Caco-2 (cell line): Measurements from ENCODE around the gene ADM. TPM values are rescaled to one million over a fixed set of nuclear protein-coding genes. Genes with fewer than 3 reads are reported as not detected.

ENCODE experiments used
- BruUV-seq: library from RNA; stranded (reverse); fragments of 400-500 nt; replicated peaks from 2 replicates; lab custom pipeline; 2021; lab: Mats Ljungman, UMichigan
- CTCF ChIA-PET: fragments of 300-600 bp; sonication (Branson Sonifier 250); formaldehyde crosslinking; loops from one replicate; lab custom pipeline; 2022; ENCODE audit warnings: antibody characterized with exemption; lab: Charles Lee
- POLR2A ChIA-PET: fragments of 300-600 bp; sonication (Branson Sonifier 250); formaldehyde crosslinking; loops from one replicate; lab custom pipeline; 2022; ENCODE audit warnings: antibody characterized with exemption; lab: Charles Lee
- DNase-seq, 2 experiments: peaks; one replicate each; pipeline versions ENCODE4 v3.0.0 to v3.0.0-alpha.2; 2020 to 2022
- H3K27me3 ChIP-seq: replicated peaks from 2 replicates; pipeline ENCODE4 v1.6.0; 2011; ENCODE audit warnings: low read length; ENCODE audit not compliant: control insufficient read depth, insufficient read depth
- H3K36me3 ChIP-seq: 2 replicates; pipeline ENCODE4 v1.5.1; 2011; ENCODE audit warnings: low read length; ENCODE audit not compliant: control insufficient read depth, insufficient read depth
- H3K4me1 ChIP-seq: fragments of 250-450 bp; sonication (Bioruptor Pico); 2 replicates; pipeline ENCODE4 v1.5.1; 2020; ENCODE audit warnings: mild to moderate bottlenecking
- H3K4me3 ChIP-seq: 2 replicates; pipeline ENCODE4 v1.5.1; 2011; ENCODE audit warnings: low read depth, mild to moderate bottlenecking, control low read depth, low read length
- H3K9me3 ChIP-seq: fragments of 250-450 bp; sonication (Bioruptor Pico); 2 replicates; pipeline ENCODE4 v1.5.1; 2020; ENCODE audit warnings: mild to moderate bottlenecking, moderate library complexity
- H3K27ac Mint-ChIP-seq: one replicate; pipeline ENCODE4 v1.8.0; 2022; ENCODE audit warnings: mixed read lengths; ENCODE audit not compliant: unreplicated experiment
- H3K27me3 Mint-ChIP-seq: one replicate; pipeline ENCODE4 v1.8.0; 2022; ENCODE audit warnings: mixed read lengths; ENCODE audit not compliant: insufficient read depth, unreplicated experiment
- H3K36me3 Mint-ChIP-seq: one replicate; pipeline ENCODE4 v1.8.0; 2022; ENCODE audit warnings: mild to moderate bottlenecking, mixed read lengths; ENCODE audit not compliant: insufficient read depth, unreplicated experiment
- H3K4me1 Mint-ChIP-seq: one replicate; pipeline ENCODE4 v1.8.0; 2022; ENCODE audit warnings: low read depth, mixed read lengths; ENCODE audit not compliant: unreplicated experiment
- H3K4me3 Mint-ChIP-seq: one replicate; pipeline ENCODE4 v1.8.0; 2022; ENCODE audit warnings: mild to moderate bottlenecking, moderate library complexity, mixed read lengths; ENCODE audit not compliant: unreplicated experiment
- H3K9me3 Mint-ChIP-seq: one replicate; pipeline ENCODE4 v1.8.0; 2022; ENCODE audit warnings: mixed read lengths; ENCODE audit not compliant: unreplicated experiment
- intact Hi-C: fragments of 100-400 bp; cut with micrococcal nuclease; formaldehyde crosslinking; loops from one replicate; pipeline ENCODE4 v1.10.0; 2022; ENCODE audit not compliant: unreplicated experiment
- total RNA-seq: library from RNA; stranded (reverse); gene quantifications from 2 replicates; pipeline ENCODE4 v1.2.3, GENCODE V29; 2022
- TF ChIP-seq, protein P1 (sequence below), 2 experiments: fragments of 200-600 bp in 1 of 2; IDR thresholded peaks; 1 replicate in 1 of 2; 2 replicates in 1 of 2; pipeline versions ENCODE4 v1.5.1 to v1.8.0; 2011 to 2022; ENCODE audit warnings: antibody characterized with exemption in 1 of 2, control low read depth in 1 of 2, inconsistent platforms in 1 of 2, low read depth in 1 of 2, low read length in 1 of 2, mild to moderate bottlenecking in 1 of 2, moderate library complexity in 1 of 2; ENCODE audit not compliant: insufficient read depth in 1 of 2, severe bottlenecking in 1 of 2, unreplicated experiment in 1 of 2

ADM gene
- total RNA-seq, 1 experiment from 2014 or later = 127 TPM

DNA sequence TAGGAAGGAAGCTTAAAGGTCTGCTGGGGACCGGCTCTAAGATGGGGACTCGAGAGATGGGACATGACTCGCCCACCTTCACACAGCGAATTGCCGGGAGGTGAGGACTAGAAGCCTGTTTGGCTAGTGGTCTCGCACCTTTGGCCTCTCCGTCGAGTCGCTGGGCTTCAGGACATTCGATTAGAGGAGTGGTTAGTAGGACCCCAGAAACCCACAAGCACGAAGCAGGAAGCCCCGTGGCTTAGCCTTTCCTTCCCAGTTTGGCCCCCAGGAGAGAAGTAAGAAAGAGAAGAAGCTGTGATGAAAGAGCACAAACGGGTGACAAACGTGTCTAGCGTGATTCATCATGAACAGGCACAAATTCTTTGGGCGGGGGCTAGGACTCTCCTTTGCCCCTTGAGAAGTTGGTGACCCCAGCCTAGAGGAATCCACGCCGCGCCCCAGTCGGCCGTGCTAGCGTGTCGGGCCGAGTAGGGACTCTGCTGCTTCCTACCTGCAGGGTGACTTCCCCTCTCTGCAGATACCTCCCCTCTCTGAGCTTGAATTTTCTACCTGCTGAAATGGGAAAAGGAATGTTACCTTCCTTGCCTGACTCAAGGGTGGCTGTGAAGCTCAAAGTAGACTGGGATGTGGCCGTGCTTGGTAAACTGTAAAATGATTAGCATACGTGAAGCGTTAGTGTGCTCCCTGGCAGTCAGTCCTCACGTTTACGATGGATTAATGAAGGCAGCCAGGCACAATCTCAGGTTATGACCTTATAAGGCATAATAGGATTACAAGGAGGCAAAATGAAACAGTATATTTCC, 1.1 kb upstream of the ADM start:
- Histone ChIP-seq H3K4me3 (peak overlapping the region; percentile 64), H3K4me1 (peaks cover 15% of the 10 kb centered on the region), H3K36me3 (0 out of 2 replicates have a peak, but pooled peaks cover 2% of the 10 kb centered on the region), H3K9me3 (no peaks in the 10 kb centered on the region), H3K27me3 (no peaks in the 10 kb centered on the region)
- peaks cover 65% of the 10 kb centered on the region for H3K36me3 Mint-ChIP-seq
- intact Hi-C loops = loop anchor here (1.0 to 5.0 kb wide), 8 partner anchors 9 to 690 kb away; partner anchors contain the start of genes CTR9 and SBF2
- H3K4me3 Mint-ChIP-seq = peak overlapping the region; percentile 85
- DNase-seq = peak; percentile 82 to 87
- peaks cover 3% of the 10 kb centered on the region for H3K27me3 Mint-ChIP-seq
- H3K27ac Mint-ChIP-seq = peak overlapping the region; percentile 81
- TF ChIP-seq, protein P1, sequence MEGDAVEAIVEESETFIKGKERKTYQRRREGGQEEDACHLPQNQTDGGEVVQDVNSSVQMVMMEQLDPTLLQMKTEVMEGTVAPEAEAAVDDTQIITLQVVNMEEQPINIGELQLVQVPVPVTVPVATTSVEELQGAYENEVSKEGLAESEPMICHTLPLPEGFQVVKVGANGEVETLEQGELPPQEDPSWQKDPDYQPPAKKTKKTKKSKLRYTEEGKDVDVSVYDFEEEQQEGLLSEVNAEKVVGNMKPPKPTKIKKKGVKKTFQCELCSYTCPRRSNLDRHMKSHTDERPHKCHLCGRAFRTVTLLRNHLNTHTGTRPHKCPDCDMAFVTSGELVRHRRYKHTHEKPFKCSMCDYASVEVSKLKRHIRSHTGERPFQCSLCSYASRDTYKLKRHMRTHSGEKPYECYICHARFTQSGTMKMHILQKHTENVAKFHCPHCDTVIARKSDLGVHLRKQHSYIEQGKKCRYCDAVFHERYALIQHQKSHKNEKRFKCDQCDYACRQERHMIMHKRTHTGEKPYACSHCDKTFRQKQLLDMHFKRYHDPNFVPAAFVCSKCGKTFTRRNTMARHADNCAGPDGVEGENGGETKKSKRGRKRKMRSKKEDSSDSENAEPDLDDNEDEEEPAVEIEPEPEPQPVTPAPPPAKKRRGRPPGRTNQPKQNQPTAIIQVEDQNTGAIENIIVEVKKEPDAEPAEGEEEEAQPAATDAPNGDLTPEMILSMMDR (IDR thresholded peaks at IDR 0.05; ENCODE audit: insufficient read depth in 1 of 2, low read depth in 1 of 2, low read length in 1 of 2, severe bottlenecking in 1 of 2, unreplicated experiment in 1 of 2) = no peak
- BruUV-seq = TSS peak; percentile 57
- H3K4me1 Mint-ChIP-seq = peaks cover 22% of the 10 kb centered on the region
- ChIA-PET CTCF (interaction anchor here (0.6 to 4.5 kb wide), 15 partner anchors 11 to 1057 kb away, joined by 3 to 44 read pairs (median 5); no protein-coding TSS in a partner anchor), POLR2A (interaction anchor here (0.6 to 2.9 kb wide), 21 partner anchors 8 to 843 kb away, joined by 3 to 22 read pairs (median 4); partner anchors contain the start of genes CTR9 and ZNF143)
- no peaks in the 10 kb centered on the region for H3K9me3 Mint-ChIP-seq

DNA sequence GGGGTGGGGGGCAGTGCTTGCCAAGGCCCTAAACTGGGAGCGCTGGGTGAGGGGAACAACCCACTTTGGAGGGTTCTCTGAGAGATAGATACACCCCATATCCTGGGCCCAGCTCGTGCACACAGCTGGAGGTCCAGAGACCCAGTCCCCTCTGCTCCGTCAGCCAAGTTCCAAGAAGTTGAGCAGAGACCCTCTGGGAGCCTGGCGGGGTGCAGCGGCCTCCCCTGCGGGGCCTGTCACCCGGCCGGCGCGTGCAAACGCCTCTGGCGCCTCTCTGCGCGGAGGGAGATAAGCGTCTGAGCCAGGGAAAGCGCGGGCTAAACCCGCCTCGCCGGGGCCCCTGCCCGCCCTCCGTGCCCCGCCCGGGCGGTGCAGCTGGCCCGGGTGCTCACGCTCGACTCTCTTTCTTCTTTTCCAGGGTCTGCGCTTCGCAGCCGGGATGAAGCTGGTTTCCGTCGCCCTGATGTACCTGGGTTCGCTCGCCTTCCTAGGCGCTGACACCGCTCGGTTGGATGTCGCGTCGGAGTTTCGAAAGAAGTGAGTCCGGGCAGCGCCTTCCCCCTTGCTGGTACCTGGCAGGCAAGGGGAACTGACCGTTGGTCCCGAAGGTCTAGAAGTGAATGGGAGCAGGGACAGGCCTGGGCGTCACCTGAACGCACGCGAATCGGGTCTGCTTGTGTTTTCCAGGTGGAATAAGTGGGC, 540 bp downstream of the ADM start:
- no peaks in the 10 kb centered on the region for H3K27me3 ChIP-seq
- peak; percentile 51 to 62 for DNase-seq

More for the DNA sequence above, 540 bp downstream of the ADM start:
- H3K9me3 ChIP-seq = no peaks in the 10 kb centered on the region
- Mint-ChIP-seq H3K4me1 (peaks cover 33% of the 10 kb centered on the region), H3K27me3 (peaks cover 3% of the 10 kb centered on the region), H3K9me3 (no peaks in the 10 kb centered on the region), H3K4me3 (peak overlapping the region; percentile 85), H3K36me3 (peaks cover 67% of the 10 kb centered on the region), H3K27ac (peak overlapping the region; percentile 81)
- 0 out of 2 replicates have a peak, but pooled peaks cover 2% of the 10 kb centered on the region for H3K36me3 ChIP-seq
- no TSS peak for BruUV-seq
- TF ChIP-seq, protein P1 (IDR thresholded peaks at IDR 0.05; ENCODE audit: insufficient read depth in 1 of 2, low read depth in 1 of 2, low read length in 1 of 2, severe bottlenecking in 1 of 2, unreplicated experiment in 1 of 2) = no peak
- intact Hi-C loops = loop anchor here (5.0 kb wide), 2 partner anchors 47 to 448 kb away; no protein-coding TSS in a partner anchor
- H3K4me3 ChIP-seq = peak overlapping the region; percentile 64
- POLR2A ChIA-PET = interaction anchor here (0.5 to 2.9 kb wide), 33 partner anchors 9 to 1539 kb away, joined by 3 to 22 read pairs (median 4); partner anchors contain the start of genes EIF4G2, SBF2 and WEE1
- H3K4me1 ChIP-seq = peaks cover 31% of the 10 kb centered on the region
- CTCF ChIA-PET = interaction anchor here (0.6 to 4.5 kb wide), 19 partner anchors 11 to 904 kb away, joined by 3 to 44 read pairs (median 5); no protein-coding TSS in a partner anchor
